Measurements from ENCODE around the gene SLC36A3.
"Not testable (repeated sequence)": the region's sequence is repeated elsewhere in the genome, so short reads cannot be mapped to it uniquely, and the experiment has no call there.

SLC36A3 gene

DNA sequence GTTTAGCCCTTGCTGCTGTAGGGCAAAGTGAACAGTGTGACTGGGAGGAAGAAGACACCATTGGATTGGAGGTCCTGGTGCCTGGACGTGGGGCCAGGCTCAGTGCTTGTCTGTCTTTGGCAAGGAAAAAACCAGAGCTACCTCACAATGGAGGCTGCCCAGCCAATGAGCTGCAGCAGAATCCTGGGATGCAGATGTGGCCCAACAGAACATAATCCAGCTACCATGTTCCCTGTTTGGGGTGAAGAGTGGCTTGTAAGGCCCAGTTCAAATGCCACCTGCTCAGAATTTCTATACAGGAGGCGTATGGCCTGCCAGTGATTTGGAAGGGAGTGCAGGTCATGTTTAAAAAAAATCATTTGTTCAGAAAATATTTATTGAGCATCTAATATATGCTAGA lies at the start of gene SLC36A3:
TSS of gene SLC36A3 (minus strand) at position 101 of the 400 bp plus-strand sequence. CDS start 412 bp downstream, outside the sequence.
- DNase-seq: no peak

DNA sequence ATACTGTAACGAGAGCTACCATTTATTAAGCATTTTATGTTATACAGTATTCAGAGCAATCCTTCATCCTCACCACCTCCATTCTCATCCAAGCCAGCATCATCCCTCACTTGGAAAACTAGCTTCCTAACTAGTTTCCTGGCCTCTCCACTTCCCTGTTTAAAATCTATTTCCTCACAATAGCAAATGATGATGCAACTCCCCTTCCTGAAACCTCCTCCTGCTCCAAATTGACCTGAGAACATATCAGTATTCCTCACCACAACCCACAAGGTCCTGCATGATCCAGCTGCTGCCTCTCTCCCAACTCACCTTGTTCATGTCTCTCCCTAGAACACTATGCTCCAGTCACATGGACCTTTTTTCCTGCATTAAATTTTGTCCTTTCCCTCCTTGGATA lies 48.1 kb upstream of the SLC36A3 start:
- DNase-seq: no peak

GRCh38 chr5:151348789-151349188 lies 45.2 kb upstream of the SLC36A3 start:
- no peak for DNase-seq

DNA sequence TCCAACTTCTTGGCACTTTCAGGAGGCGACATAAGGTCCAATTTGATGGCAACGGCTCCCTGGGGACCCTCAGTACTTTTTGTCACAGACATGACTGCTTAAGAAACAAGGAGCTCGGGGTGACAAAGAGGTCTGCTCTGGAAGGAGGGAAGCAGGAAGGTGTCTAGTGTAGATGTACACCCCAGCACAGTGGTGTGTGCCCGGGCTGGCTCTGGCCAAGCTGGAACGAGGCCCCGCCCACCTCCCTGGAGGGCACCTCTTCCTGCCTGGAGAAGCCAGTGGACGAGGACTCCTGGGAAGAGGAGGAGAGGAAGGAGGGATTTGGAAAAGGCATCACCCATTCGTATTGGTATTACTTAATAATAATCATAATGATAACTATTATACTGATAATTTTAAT lies 43.8 kb upstream of the SLC36A3 start, which contains the start of gene SLC36A2:
TSS of gene SLC36A2 (minus strand) at position 191 of the 400 bp plus-strand sequence. CDS start at position 92, 99 bp downstream.
- no peak for DNase-seq

DNA sequence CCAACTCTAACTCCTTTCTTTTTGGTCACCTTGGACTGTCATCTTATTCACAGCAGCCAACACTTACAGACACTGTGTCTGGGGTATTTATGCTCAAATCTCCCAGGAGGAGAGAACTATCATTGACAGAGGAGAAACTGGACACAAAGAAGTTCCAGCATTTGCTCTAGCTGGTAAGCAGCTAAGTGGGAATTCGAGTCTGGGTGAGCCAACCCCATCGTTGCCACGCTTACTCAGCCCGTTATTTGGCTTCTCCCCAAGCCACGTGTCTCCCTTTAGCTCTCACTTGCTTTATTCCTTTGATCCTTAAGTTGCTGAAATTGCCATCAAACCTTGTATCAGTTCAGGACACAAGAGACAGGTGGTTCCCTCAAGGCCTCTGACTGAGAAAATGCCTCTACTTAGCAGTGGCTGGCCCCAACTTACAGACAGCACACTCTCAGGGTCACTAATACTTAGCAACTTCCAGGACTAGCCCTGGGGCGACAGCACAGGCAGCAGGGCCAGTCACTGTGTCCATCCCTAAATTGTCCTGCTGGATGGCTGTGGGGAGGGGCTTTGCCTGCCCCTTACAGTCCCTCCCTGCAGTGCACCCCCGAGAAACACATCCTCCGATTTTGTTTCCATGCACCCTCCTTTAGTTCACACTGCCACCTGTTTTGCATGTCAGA lies 42.4 kb upstream of the SLC36A3 start:
- no peak for DNase-seq

DNA sequence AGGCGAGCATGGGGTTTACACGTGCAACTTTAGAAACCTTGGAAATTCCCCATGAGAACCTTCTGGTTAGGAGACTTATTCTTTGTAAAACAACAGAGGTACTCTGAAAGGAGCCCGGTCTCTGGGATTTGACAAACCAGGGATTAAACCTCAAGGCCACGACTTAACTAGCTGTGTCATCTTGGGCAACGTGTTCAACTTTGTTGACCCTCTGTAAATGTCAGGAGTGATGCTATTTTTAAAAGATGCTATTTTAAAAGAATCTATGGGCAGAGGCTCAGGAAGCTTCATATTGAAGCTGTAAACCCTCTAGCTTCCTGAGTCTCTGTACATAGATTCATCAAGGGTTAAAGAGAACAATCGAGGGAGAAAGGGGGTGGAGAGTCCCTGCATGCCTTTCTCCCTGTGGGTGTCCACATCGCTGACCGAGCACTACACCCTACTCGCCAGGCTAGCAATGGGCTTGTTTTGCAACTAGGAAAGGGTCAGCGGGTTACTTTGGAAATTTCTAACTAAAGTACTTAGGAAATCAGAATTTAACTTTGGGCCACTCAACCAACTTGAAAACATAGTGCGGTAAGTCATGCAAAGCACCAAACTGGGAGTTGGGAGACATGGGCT lies 41.7 kb upstream of the SLC36A3 start:
- DNase-seq: no peak

DNA sequence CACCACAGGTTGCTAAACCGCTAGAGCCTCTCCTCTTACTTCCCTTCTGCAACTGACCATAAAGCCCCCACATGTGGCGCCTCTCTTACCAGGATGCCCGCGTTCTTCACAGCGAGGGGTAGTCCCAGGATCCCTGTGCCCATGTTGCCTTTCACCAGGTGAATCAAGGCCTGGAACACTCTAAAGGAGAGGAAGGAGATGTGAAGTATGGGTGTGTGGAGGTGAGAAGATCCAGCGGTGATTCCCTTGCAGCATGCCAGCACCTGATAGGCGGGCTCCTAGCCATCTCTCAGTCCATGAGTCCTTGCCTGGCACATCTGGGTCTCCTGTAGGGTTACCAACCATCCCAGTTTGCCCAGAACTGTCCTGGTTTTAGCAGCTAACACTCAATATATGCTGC lies 40.5 kb upstream of the SLC36A3 start:
- DNase-seq: no peak

- DNase-seq: no peak
Observed at GRCh38 chr5:151340004-151340403, 36.4 kb upstream of the SLC36A3 start.

- peak; percentile 35 for DNase-seq
Observed at GRCh38 chr5:151338734-151339133, 35.2 kb upstream of the SLC36A3 start.

DNA sequence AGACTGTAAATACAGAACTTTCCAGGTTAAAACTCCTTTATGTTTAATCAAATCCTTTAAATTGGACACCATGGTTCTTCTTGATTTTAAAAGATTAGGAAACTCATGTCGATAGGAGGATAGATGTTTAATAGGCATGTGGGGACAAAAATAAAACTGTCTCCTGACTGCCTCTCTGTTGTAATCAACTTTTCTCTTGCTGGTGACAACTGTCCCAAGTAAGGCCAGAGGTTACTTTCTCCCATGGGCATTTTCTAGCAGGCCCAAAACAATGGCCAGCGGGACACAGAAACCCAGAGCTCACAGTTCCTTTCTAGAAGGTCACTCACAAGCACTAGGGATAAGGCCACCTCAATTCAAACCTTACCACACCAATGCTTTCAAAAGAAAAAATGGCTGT lies 29.3 kb upstream of the SLC36A3 start:
- DNase-seq: no peak

DNA sequence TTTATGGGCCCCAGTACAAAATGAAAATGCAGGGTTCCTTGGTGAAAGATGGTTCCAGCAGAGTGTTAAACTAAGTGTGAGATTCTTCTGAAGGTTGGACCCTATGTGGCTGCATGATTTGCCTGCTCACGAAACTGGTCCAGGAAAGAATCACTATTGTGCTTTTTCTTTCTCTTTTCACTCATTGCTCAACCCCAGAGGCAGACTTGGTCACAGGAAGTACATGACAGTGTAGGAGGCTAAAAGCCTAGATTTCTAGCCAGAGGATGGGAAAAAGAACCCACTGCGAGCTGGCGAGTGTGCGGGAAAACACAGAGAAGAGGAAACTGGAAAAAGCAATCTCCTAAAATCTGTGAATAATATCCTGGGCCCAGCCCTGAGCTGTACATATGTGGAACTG lies 25.2 kb upstream of the SLC36A3 start:
- no peak for DNase-seq

- no peak for DNase-seq
Observed at GRCh38 chr5:151327585-151327984, 24.0 kb upstream of the SLC36A3 start.

- DNase-seq: no peak
Observed at GRCh38 chr5:151326266-151326665, 22.7 kb upstream of the SLC36A3 start.

DNA sequence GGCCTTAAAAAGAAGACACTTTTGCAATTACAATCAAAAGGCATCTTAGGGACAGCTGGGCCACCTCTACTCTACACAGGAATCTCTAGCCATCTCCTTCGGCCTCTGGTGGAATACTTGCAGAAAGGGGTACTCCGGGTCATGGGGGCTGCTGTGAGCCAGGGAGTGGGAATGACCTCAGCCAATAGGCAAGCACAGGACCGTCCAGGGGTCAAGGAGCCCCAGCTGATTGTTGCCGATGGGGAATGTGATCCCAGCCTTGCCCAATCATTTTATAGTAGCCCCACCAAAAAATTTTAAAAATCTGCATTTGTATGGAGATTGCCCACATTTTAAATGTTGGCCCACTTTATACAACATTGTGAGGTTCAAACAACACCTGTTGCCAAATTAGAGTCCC lies 16.9 kb upstream of the SLC36A3 start:
- DNase-seq: no peak

DNA sequence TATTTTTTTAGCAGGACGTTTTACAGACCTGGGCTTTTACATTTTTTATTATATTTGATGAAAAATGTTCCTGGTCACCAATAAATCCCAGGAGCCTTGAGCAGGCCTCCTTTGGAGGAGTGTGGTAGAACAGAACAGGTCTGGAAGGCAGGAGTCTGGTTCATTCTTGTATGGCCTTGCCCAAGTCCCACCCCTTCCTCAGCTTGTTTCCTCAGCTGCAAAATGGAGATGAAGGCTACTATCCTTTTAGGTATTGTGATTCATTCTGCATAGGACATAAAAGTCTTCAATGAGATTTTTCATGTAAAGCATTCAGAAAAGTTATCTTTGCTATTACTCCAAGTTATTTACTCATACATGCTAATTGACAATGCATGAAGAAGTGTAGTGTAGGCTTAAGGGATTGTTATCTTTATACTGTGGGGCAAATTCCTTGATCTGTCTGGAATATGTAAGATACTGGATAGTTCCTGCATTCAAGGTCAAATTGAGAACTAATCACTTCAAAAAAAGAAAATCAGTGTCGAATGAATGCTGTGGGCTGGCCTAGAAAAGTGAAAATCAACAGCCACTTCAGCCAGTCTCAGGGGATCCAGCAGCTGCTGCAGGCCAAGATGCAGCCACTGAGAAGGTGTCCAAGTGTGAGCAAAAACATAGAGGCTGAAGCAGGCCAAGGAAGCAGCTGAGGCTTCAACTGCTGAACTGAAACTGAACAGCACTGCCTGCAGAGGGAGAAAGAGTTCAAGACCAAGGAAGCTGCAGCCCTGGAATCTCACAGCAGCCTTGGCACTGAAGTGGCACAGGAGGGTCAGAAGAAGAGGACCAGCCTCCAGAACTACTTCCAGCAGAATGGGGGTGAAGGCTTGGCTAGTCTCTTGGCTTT lies 15.5 kb upstream of the SLC36A3 start:
- peak; percentile 24 for DNase-seq

- DNase-seq: no peak
Observed at GRCh38 chr5:151317871-151318270, 14.3 kb upstream of the SLC36A3 start.

DNA sequence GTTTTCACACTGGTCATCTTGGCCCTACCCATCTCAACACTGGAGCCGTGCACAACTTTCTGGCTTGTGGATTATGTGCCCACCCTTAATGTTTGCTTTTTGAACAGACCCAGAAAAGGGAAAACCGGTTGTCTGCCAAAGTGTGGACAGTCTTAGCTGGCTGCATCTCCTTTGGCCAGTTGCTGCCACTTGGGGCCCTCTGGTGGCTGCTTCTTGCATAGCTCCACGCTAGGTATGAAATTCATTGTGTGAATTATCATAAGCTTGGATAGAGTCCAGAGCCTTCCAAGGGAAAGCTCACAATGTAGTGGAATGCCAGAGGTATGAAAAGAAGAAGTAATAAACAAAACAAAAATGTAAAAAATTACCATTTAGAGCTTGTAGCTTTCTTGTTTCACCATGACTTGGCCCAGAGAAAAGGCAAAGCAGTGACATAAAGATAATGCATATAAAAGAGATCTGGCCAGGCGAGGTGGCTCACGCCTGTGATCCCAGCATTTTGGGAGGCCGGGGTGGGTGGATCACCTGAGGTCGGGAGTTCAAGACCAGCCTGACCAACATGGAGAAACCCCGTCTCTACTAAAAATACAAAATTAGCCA lies 12.5 kb upstream of the SLC36A3 start:
- DNase-seq: peak; percentile 81

- DNase-seq: no peak
Observed at GRCh38 chr5:151313357-151313756, 9.8 kb upstream of the SLC36A3 start.

GRCh38 chr5:151312756-151313324 lies 9.3 kb upstream of the SLC36A3 start:
- no peak for DNase-seq

DNA sequence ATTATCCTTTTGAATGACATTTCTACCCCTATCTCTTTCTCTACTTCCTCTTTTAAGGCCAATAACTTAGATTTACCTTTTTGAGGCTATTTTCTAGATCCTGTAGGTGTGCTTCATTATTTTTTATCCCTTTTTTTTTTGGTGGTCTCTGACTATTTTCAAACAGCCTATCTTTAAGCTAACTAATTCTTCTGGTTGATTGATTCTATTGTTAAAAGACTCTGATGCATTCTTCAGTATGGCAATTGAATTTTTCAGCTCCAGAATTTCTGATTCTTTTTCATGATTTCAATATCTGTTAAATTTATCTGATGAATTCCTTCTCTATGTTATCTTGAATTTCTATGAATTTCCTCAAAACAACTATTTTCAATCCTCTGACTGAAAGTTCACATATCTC lies 7.4 kb upstream of the SLC36A3 start:
- no peak for DNase-seq

GRCh38 chr5:151309821-151310220 lies 6.3 kb upstream of the SLC36A3 start:
- DNase-seq: not testable (repeated sequence)

- DNase-seq: not testable (repeated sequence)
Observed at GRCh38 chr5:151309266-151309665, 5.7 kb upstream of the SLC36A3 start.

Data from hematopoietic multipotent progenitor cell treated with erythropoietin and hydrocortisone succinate and interleukin-3 and kit ligand, for 4 days (in vitro differentiated cells).